Left colon (tissue), 2 donors: ENCODE measurements around the gene ASCC2. TPM values are rescaled to one million over a fixed set of nuclear protein-coding genes. Genes with fewer than 3 reads are reported as not detected.
A peak's percentile ranks its signal among the peaks of the same experiment; 100 is the strongest.

ENCODE experiments used
- ATAC-seq: fragments of 200-7000 bp; cut with Tn5 transposase; one replicate; pipeline ENCODE4 v1.9.1; 2020; ENCODE audit warnings: mild to moderate bottlenecking, moderate library complexity
- DNase-seq, 2 donors: peaks; one replicate each; pipeline ENCODE4 v3.0.0-alpha.2; 2020
- intact Hi-C, 2 donors: fragments of 100-400 bp; cut with DNase I in 1 of 2; cut with micrococcal nuclease in 1 of 2; formaldehyde crosslinking; loops; one replicate each; pipeline versions ENCODE4 v1.11.2 to v1.14.0; 2022; cut with DNase I, micrococcal nuclease
- total RNA-seq, 2 donors: library from RNA; stranded (reverse); fragmentation: NEBNext Ultra II Directional; extraction: Animal tissue kit (Norgen Biotek cat#: 25700); gene quantifications; one replicate each; pipeline ENCODE4 v1.2.1, GENCODE V29; 2021
- donor health status: DM: no; HTN: no; CAD: no.
- donor health status: DM: yes; HTN: yes; CAD: no.

Gene ASCC2
- total RNA-seq, 2 donors from 2014 or later = 63.0 to 71.3 TPM

- DNase-seq (no peak), ATAC-seq (no peak)
- intact Hi-C loops = no loop called here
These were observed 89.7 kb downstream of the ASCC2 start for GRCh38 chr22:29748248-29748893.

GRCh38 chr22:29747832-29748231 lies 90.2 kb downstream of the ASCC2 start:
- intact Hi-C loops = no loop called here
- DNase-seq (peak in 1 of 2 donors; percentile 23), ATAC-seq (peak; percentile 68)

GRCh38 chr22:29744902-29745301 lies 93.2 kb downstream of the ASCC2 start:
- DNase-seq (no peak), ATAC-seq (no peak)
- intact Hi-C loops = no loop called here

DNA sequence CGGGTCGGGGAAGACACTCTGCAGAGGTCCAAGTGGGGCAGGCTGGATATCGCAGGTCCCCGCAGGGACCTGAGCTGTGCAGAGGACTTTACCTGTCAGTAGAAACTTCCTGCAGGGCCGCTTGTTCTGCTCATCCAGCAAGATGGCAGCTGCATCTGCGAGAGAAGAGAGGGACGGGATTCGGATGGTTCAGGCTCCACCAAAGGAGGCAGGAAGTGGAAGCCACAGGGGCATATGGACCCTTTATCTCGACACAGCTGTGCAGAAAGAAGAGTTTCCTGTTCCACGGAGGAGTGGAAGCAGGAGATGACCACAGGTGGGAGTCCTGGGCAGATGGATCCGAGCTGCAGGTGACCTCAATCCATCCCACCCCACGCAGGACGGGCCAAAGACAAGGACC lies 95.7 kb downstream of the ASCC2 start:
- no peak for ATAC-seq
- no peak for DNase-seq
- intact Hi-C loops = no loop called here

DNA sequence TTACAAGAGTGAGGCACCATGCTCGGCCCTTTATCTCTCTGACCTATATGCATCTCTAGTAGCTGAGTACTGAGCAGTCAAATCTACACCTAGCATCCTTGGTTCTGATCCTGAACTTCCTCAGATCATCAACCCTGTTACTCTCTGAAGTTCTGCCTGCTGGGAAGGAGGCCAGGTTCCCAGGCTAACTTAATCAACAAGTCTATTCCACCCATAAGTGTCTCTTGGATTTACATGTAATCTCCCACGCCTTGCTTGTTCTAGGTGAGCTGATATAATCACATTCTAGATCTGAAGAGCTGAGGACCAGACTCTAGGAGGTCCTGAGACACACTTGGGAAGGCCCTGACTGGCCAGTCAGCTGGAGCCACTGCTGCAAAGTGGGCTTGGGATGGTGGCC lies 96.1 kb downstream of the ASCC2 start:
- intact Hi-C loops = no loop called here
- DNase-seq (no peak), ATAC-seq (no peak)

GRCh38 chr22:29740216-29740615 lies 97.9 kb downstream of the ASCC2 start:
- no peak for ATAC-seq
- intact Hi-C loops = no loop called here
- no peak for DNase-seq

- ATAC-seq = no peak
These were observed 98.7 kb downstream of the ASCC2 start for GRCh38 chr22:29739346-29739875.

More at GRCh38 chr22:29739346-29739875, 98.7 kb downstream of the ASCC2 start:
- no peak for DNase-seq
- intact Hi-C loops = no loop called here

Other genes with a start within 250 kb of the ASCC2 start
- gene NF2, start 234.6 kb downstream of the ASCC2 start, total RNA-seq = 10 to 100 TPM; 38.2 to 41.5 TPM
- under 1 TPM in 1 of 2 donors, not detected in 1; 0.12 TPM for gene CABP7, start 118.3 kb downstream of the ASCC2 start, total RNA-seq
- gene ZMAT5, start 71.3 kb downstream of the ASCC2 start, total RNA-seq = 10 to 100 TPM; 12.7 TPM
- 100 to 1,000 TPM; 157 to 198 TPM for gene UQCR10, start 70.9 kb downstream of the ASCC2 start, total RNA-seq
- 10 to 100 TPM; 43.8 to 44.6 TPM for gene MTMR3, start 44.9 kb upstream of the ASCC2 start, total RNA-seq
- not detected for gene HORMAD2, start 242.2 kb upstream of the ASCC2 start, total RNA-seq